H1 (cell line): ENCODE results near the gene PPP1R7. TPM values are rescaled to one million over a fixed set of nuclear protein-coding genes. Genes with fewer than 3 reads are reported as not detected.

Source experiments
- CTCF ChIA-PET: fragments of 300-600 bp; sonication (Branson Sonifier 250); formaldehyde crosslinking; loops from one replicate; lab custom pipeline; 2021; ENCODE audit not compliant: partially characterized antibody; lab: Charles Lee
- POLR2A ChIA-PET: fragments of 300-600 bp; sonication (Branson Sonifier 250); formaldehyde crosslinking; loops from one replicate; lab custom pipeline; 2021; ENCODE audit warnings: inconsistent platforms; ENCODE audit not compliant: partially characterized antibody; lab: Charles Lee
- DNase-seq, 2 experiments: peaks; one replicate each; pipeline versions ENCODE4 v3.0.0 to v3.0.0-alpha.2; 2010 to 2022; ENCODE audit warnings: low spot score in 2 of 2, low read depth in 1 of 2, mixed read lengths in 1 of 2
- FAIRE-seq: peaks from 2 replicates; lab custom pipeline; 2011; peaks lifted over from hg19 to GRCh38; lab: Jason Lieb, UNC
- H2AFZ ChIP-seq: 2 replicates; pipeline ENCODE4 v1.8.1; 2012; ENCODE audit warnings: low read length, inconsistent platforms
- H2AK5ac ChIP-seq: 2 replicates; pipeline ENCODE4 v1.6.1; 2013; ENCODE audit warnings: low read depth, low read length
- H2BK120ac ChIP-seq: replicated peaks from 2 replicates; pipeline ENCODE3; 2013; ENCODE audit warnings: low read depth, low read length, inconsistent platforms
- H2BK12ac ChIP-seq: 2 replicates; pipeline ENCODE4 v1.6.1; 2013; ENCODE audit warnings: low read depth, low read length
- H2BK15ac ChIP-seq: 2 replicates; pipeline ENCODE4 v1.6.1; 2013; ENCODE audit warnings: low read length
- H2BK20ac ChIP-seq: 2 replicates; pipeline ENCODE4 v1.6.1; 2013; ENCODE audit warnings: low read length
- H2BK5ac ChIP-seq: 2 replicates; pipeline ENCODE4 v1.6.1; 2013; ENCODE audit warnings: low read depth, low read length
- H3K14ac ChIP-seq: 2 replicates; pipeline ENCODE4 v1.6.1; 2013; ENCODE audit warnings: inconsistent platforms; ENCODE audit not compliant: insufficient read length
- H3K18ac ChIP-seq: 2 replicates; pipeline ENCODE4 v1.6.1; 2013; ENCODE audit warnings: low read length; ENCODE audit errors: extremely low read depth
- H3K23ac ChIP-seq: 2 replicates; pipeline ENCODE4 v1.6.1; 2013; ENCODE audit warnings: inconsistent platforms; ENCODE audit not compliant: insufficient read length
- H3K23me2 ChIP-seq: 2 replicates; pipeline ENCODE4 v1.6.1; 2013; ENCODE audit warnings: low read depth, low read length
- H3K27ac ChIP-seq: 2 replicates; pipeline ENCODE4 v1.6.1; 2011; ENCODE audit warnings: low read depth, low read length, inconsistent platforms
- H3K27me3 ChIP-seq, 4 experiments: replicated peaks in 1 of 4; 1 replicate in 1 of 4; 2 replicates in 3 of 4; pipeline versions ENCODE4 v1.6.1 to v1.8.1; 2011 to 2013; ENCODE audit warnings: low read length in 3 of 4, mild to moderate bottlenecking in 3 of 4, inconsistent platforms in 2 of 4, mixed read lengths in 2 of 4, moderate library complexity in 1 of 4; ENCODE audit not compliant: control insufficient read depth in 3 of 4, insufficient read depth in 3 of 4; ENCODE audit errors: extremely low read depth in 1 of 4
- H3K36me3 ChIP-seq, 4 experiments: 2 replicates each; pipeline versions ENCODE4 v1.6.1 to v1.8.1; 2011 to 2013; ENCODE audit warnings: mild to moderate bottlenecking in 4 of 4, low read length in 3 of 4, moderate library complexity in 2 of 4, control low read depth in 1 of 4, inconsistent platforms in 1 of 4; ENCODE audit not compliant: insufficient read depth in 4 of 4, control insufficient read depth in 2 of 4
- H3K4ac ChIP-seq: replicated peaks from 2 replicates; pipeline ENCODE3; 2013; ENCODE audit warnings: low read length, low read depth, mixed read lengths, inconsistent platforms; ENCODE audit not compliant: insufficient read length
- H3K4me1 ChIP-seq, 4 experiments: replicated peaks in 1 of 4; 1 replicate in 1 of 4; 2 replicates in 3 of 4; pipeline versions ENCODE4 v1.6.1 to v1.8.1; 2011 to 2013; ENCODE audit warnings: low read length in 3 of 4, inconsistent platforms in 2 of 4, mixed read lengths in 1 of 4; ENCODE audit not compliant: insufficient read depth in 4 of 4, control insufficient read depth in 3 of 4
- H3K4me2 ChIP-seq, 2 experiments: 2 replicates each; pipeline versions ENCODE4 v1.6.1 to v1.8.1; 2011 to 2013; ENCODE audit warnings: low read depth in 2 of 2, low read length in 2 of 2, control low read depth in 1 of 2, inconsistent platforms in 1 of 2, mild to moderate bottlenecking in 1 of 2; ENCODE audit not compliant: insufficient read depth in 1 of 2
- H3K4me3 ChIP-seq, 4 experiments: fragments of 200-600, 300-600 bp in 1 of 4; sonication (generic), shearing (Covaris generic), sonication (Bioruptor Twin) in 1 of 4; 2 replicates each; pipeline versions ENCODE4 v1.5.1 to v1.8.1; 2011 to 2016; ENCODE audit warnings: low read length in 4 of 4, low read depth in 3 of 4, control low read depth in 2 of 4, inconsistent platforms in 2 of 4, mild to moderate bottlenecking in 2 of 4, mixed read lengths in 1 of 4, moderate library complexity in 1 of 4; ENCODE audit not compliant: insufficient read depth in 2 of 4; ENCODE audit errors: extremely low read depth in 1 of 4
- H3K56ac ChIP-seq: replicated peaks from 2 replicates; pipeline ENCODE3; 2013; ENCODE audit warnings: low read depth, mild to moderate bottlenecking, mixed read lengths, low read length, inconsistent platforms; ENCODE audit not compliant: insufficient read length
- H3K79me1 ChIP-seq: 2 replicates; pipeline ENCODE4 v1.6.1; 2013; ENCODE audit warnings: low read depth, low read length, control low read depth
- H3K79me2 ChIP-seq, 2 experiments: 2 replicates each; pipeline versions ENCODE4 v1.6.1 to v1.8.1; 2012 to 2013; ENCODE audit warnings: low read length in 2 of 2, mild to moderate bottlenecking in 2 of 2, inconsistent platforms in 1 of 2; ENCODE audit not compliant: insufficient read depth in 2 of 2, control insufficient read depth in 1 of 2
- H3K9ac ChIP-seq, 4 experiments: replicated peaks in 1 of 4; 1 replicate in 1 of 4; 2 replicates in 3 of 4; pipeline versions ENCODE4 v1.6.1 to v1.8.1; 2011 to 2013; ENCODE audit warnings: low read depth in 3 of 4, low read length in 3 of 4, control low read depth in 2 of 4, mild to moderate bottlenecking in 2 of 4, moderate library complexity in 2 of 4, inconsistent platforms in 1 of 4; ENCODE audit errors: extremely low read depth in 1 of 4
- H3K9me3 ChIP-seq, 2 experiments: 2 replicates each; pipeline versions ENCODE4 v1.6.1 to v1.8.1; 2012 to 2013; ENCODE audit warnings: mild to moderate bottlenecking in 2 of 2, moderate library complexity in 2 of 2, control low read depth in 1 of 2, inconsistent platforms in 1 of 2, low read depth in 1 of 2, low read length in 1 of 2, mixed read lengths in 1 of 2; ENCODE audit not compliant: insufficient read depth in 2 of 2
- H4K20me1 ChIP-seq, 2 experiments: replicated peaks in 1 of 2; 2 replicates each; pipeline versions ENCODE3 to v1.8.1; 2011 to 2013; ENCODE audit warnings: inconsistent platforms in 2 of 2, low read length in 2 of 2, mild to moderate bottlenecking in 1 of 2; ENCODE audit not compliant: insufficient read depth in 2 of 2, control insufficient read depth in 1 of 2
- H4K5ac ChIP-seq: 2 replicates; pipeline ENCODE4 v1.6.1; 2013; ENCODE audit warnings: low read length, low read depth, mixed read lengths, inconsistent platforms; ENCODE audit not compliant: insufficient read length
- H4K8ac ChIP-seq: 2 replicates; pipeline ENCODE4 v1.8.0; 2013; ENCODE audit warnings: mild to moderate bottlenecking, moderate library complexity, low read length, inconsistent platforms; ENCODE audit not compliant: insufficient read depth; ENCODE audit errors: extremely low read depth
- H4K91ac ChIP-seq: replicated peaks from 2 replicates; pipeline ENCODE3; 2013; ENCODE audit warnings: low read length, mixed read lengths, inconsistent platforms; ENCODE audit not compliant: insufficient read length
- KDM1A ChIP-seq: fragments of 200-600, 300-600 bp; sonication (generic); IDR thresholded peaks from 2 replicates; pipeline ENCODE4 v1.7.1; 2016; ENCODE audit warnings: mild to moderate bottlenecking, low read length, borderline replicate concordance
- WGBS, 2 experiments: shearing (Covaris generic) in 1 of 2; methylation state at CpG; one replicate each; pipeline versions ENCODE4 v1.1.6 to v1.1.7; 2013 to 2015; ENCODE audit warnings: low lambda C conversion rate in 2 of 2, mixed read lengths in 2 of 2, inconsistent platforms in 1 of 2, low coverage in 1 of 2, missing lambda C conversion rate in 1 of 2; ENCODE audit not compliant: insufficient replicate concordance in 2 of 2, insufficient coverage in 1 of 2, insufficient read length in 1 of 2; ENCODE audit errors: extremely low coverage in 1 of 2, missing lambda C conversion rate in 1 of 2; 5-methylcytosine and 5-hydroxymethylcytosine counted together
- polyA plus RNA-seq, 7 experiments: library from polyadenylated mRNA; depleted of rRNA in 3 of 7; stranded (reverse) in 5 of 7; unstranded in 2 of 7; fragments of >200 nt in 5 of 7; fragments of 200-250 nt in 2 of 7; gene quantifications; 1 replicate in 5 of 7; 2 replicates in 1 of 7; 4 replicates in 1 of 7; pipeline versions ENCODE4 v1.2.1 to v1.2.3, GENCODE V29; 2011 to 2013; ENCODE audit warnings: missing spikeins in 2 of 7, mixed read lengths in 2 of 7
- total RNA-seq: library from RNA; stranded (reverse); fragmentation: NEBNext Ultra II Directional; extraction: Animal tissue kit (Norgen Biotek cat#: 25700); gene quantifications from 2 replicates; pipeline ENCODE4 v1.2.1, GENCODE V29; 2021

PPP1R7 gene
- total and polyA plus RNA-seq, 2 of the 8 experiments (the other 6 are each of a cell fraction or from before 2014, with no cell fraction given), result 22.2 to 64.0 TPM

DNA sequence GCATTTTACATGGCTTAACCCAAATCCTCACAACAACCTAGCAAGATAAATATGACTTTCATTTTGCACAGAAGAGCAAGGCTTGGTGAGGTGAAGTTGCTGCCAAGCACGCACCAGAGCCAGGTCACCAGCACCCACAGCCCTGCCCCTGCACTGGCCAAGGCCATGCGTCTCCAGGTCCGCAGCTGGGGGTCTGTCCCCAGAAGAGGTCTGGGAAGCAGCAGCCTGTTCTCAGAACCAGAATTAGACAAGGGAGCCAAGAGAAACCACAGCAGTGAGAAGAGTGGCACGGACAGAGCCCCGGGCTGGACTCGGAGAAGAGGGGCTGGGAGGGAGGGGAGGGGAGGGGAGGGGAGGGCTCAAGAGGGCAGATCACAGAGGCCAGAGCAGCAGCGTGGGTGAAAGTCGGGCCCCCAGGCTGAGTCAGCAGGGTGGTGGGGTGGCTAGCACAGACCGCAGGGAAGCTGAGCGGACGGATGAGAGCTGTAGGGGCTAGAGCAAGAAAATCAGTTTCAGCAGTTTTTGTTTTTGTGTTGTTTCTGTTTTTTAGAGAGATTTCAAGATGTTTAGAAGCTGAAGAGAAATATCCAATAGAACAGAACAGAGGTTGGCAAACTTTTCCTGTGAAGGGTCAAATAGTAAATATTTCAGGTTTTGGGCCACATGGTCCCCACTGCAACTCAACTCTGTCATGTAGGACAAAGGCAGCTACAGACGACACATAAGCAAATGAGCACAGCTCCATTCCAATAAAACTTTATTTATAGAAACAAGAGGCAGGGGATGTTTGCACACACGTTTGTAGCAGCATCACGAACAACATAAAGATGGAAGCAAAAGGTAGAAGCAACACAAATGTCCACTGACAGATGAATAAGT is 40.8 kb upstream of the PPP1R7 start:
- Histone ChIP-seq H3K23me2 (no peaks in the 10 kb centered on the region; the same call in 1 of the 2 replicates), H2BK5ac (no peak overlapping the region), H4K8ac (no peak overlapping the region)

More for the DNA sequence above, 40.8 kb upstream of the PPP1R7 start:
- WGBS, 2 experiments, result 93% methylated on average over 12 of the region's 14 CpGs; no CpG with 5 or more reads in 1 of the 2 experiments
- Histone ChIP-seq H2BK15ac (no peak overlapping the region), H3K56ac (no peak overlapping the region), H3K18ac (no peak overlapping the region), H3K9me3 (no peaks in the 10 kb centered on the region), H3K36me3 (peaks cover 0 to 23% (median 3%) of the 10 kb centered on the region in 4 experiments; a peak in 4 of 8 replicates), H3K79me2 (no peaks in the 10 kb centered on the region), H2BK12ac (no peak overlapping the region), H3K27me3 (no peaks in the 10 kb centered on the region), H4K91ac (no peak overlapping the region), H3K4me2 (no peak overlapping the region), H4K5ac (no peak overlapping the region), H2AFZ (no peak overlapping the region), H3K9ac (no peak overlapping the region), H3K79me1 (no peaks in the 10 kb centered on the region; the same call in 1 of the 2 replicates), H4K20me1 (peaks cover 3 to 6% of the 10 kb centered on the region in 2 experiments), H2AK5ac (no peak overlapping the region), H3K27ac (no peak overlapping the region)
- CTCF ChIA-PET, result interaction anchor here (0.8 to 1.1 kb wide), 2 partner anchors 10 to 31 kb away, joined by 3 to 4 read pairs; no protein-coding TSS in a partner anchor
- FAIRE-seq (no peak), DNase-seq (no peak)
- POLR2A ChIA-PET, result interaction anchor here (0.5 to 1.7 kb wide), 2 partner anchors 14 to 166 kb away, joined by 3 to 5 read pairs; no protein-coding TSS in a partner anchor
- no peak for TF ChIP-seq KDM1A
- TF ChIP-seq, all 59 proteins: peak for 0
- Histone ChIP-seq H2BK120ac (no peak overlapping the region), H2BK20ac (no peak overlapping the region), H3K4ac (no peak overlapping the region), H3K23ac (no peak overlapping the region), H3K4me1 (no peaks in the 10 kb centered on the region), H3K14ac (no peak overlapping the region), H3K4me3 (no peak overlapping the region)
